OCI-LY7 (cell line): ENCODE results near the gene RAP1A. TPM values are rescaled to one million over a fixed set of nuclear protein-coding genes. Genes with fewer than 3 reads are reported as not detected.

Experiments used
- BruUV-seq: library from RNA; stranded (reverse); fragments of 400-500 nt; replicated peaks from 2 replicates; lab custom pipeline; 2021; lab: Mats Ljungman, UMichigan
- CTCF ChIA-PET: fragments of 300-600 bp; sonication (Branson Sonifier 250); formaldehyde crosslinking; loops from one replicate; lab custom pipeline; 2022; ENCODE audit warnings: antibody characterized with exemption; ENCODE audit not compliant: unreplicated experiment; lab: Charles Lee
- POLR2A ChIA-PET: fragments of 300-600 bp; sonication (Branson Sonifier 250); formaldehyde crosslinking; loops from one replicate; lab custom pipeline; 2022; ENCODE audit warnings: antibody characterized with exemption; lab: Charles Lee
- DNase-seq: peaks from one replicate; pipeline ENCODE4 v3.0.0-alpha.2; 2015; ENCODE audit warnings: low spot score
- H2AFZ ChIP-seq: fragments of 200-600 bp; sonication (generic), shearing (Covaris generic); 2 replicates; pipeline ENCODE4 v1.6.1; 2014; ENCODE audit warnings: mild to moderate bottlenecking, antibody characterized with exemption, low read length, moderate library complexity
- H3K27ac ChIP-seq: fragments of 200-600 bp; sonication (generic); 2 replicates; pipeline ENCODE4 v1.5.1; 2014; ENCODE audit warnings: mixed run types, low read depth, mild to moderate bottlenecking, moderate library complexity, low read length, inconsistent platforms; ENCODE audit not compliant: poor library complexity, severe bottlenecking
- H3K36me3 ChIP-seq: fragments of 200-600 bp; sonication (generic); 2 replicates; pipeline ENCODE4 v1.6.1; 2014; ENCODE audit warnings: mild to moderate bottlenecking, antibody characterized with exemption, low read length, moderate library complexity, mixed read lengths; ENCODE audit not compliant: insufficient read depth
- H3K4me1 ChIP-seq: fragments of 200-600 bp; sonication (generic); 2 replicates; pipeline ENCODE4 v1.5.1; 2014; ENCODE audit warnings: mild to moderate bottlenecking, low read length; ENCODE audit not compliant: insufficient read depth, poor library complexity, severe bottlenecking
- H3K4me2 ChIP-seq: fragments of 200-600 bp; sonication (generic); 2 replicates; pipeline ENCODE4 v1.6.1; 2014; ENCODE audit warnings: mild to moderate bottlenecking, low read length
- H3K4me3 ChIP-seq: fragments of 200-600 bp; sonication (generic); 2 replicates; pipeline ENCODE4 v1.5.1; 2014; ENCODE audit warnings: mild to moderate bottlenecking, low read depth, low read length; ENCODE audit not compliant: poor library complexity, severe bottlenecking
- H3K79me2 ChIP-seq: fragments of 200-600 bp; sonication (generic); 2 replicates; pipeline ENCODE4 v1.6.1; 2016; ENCODE audit warnings: low read depth, mild to moderate bottlenecking, low read length, moderate library complexity, mixed read lengths; ENCODE audit not compliant: insufficient read depth
- H3K9me2 ChIP-seq: fragments of 200-600 bp; sonication (generic); 2 replicates; pipeline ENCODE4 v1.6.1; 2016; ENCODE audit warnings: mild to moderate bottlenecking, low read length, mixed read lengths; ENCODE audit not compliant: insufficient read depth
- H3K9me3 ChIP-seq: fragments of 200-600 bp; sonication (generic); 2 replicates; pipeline ENCODE4 v1.6.1; 2014; ENCODE audit warnings: mild to moderate bottlenecking, mixed run types, low read length, mixed read lengths
- H4K20me1 ChIP-seq: fragments of 200-600 bp; sonication (generic); 2 replicates; pipeline ENCODE4 v1.6.1; 2014; ENCODE audit warnings: mild to moderate bottlenecking, antibody characterized with exemption, low read length, moderate library complexity, mixed read lengths; ENCODE audit not compliant: insufficient read depth
- CTCF ChIP-seq: fragments of 200-600 bp; sonication (generic); conservative IDR thresholded peaks from 2 replicates; pipeline ENCODE4 v1.5.1; 2014; ENCODE audit warnings: mild to moderate bottlenecking, antibody characterized with exemption, low read length, moderate library complexity, mixed read lengths
- EZH2phosphoT487 ChIP-seq: fragments of 200-600 bp; sonication (generic); IDR thresholded peaks from 2 replicates; pipeline ENCODE4 v1.6.1; 2018; ENCODE audit warnings: low read depth, borderline replicate concordance, mild to moderate bottlenecking, mixed run types, antibody characterized with exemption, low read length, moderate library complexity, mixed read lengths
- intact Hi-C: fragments of 100-400 bp; cut with micrococcal nuclease; formaldehyde crosslinking; loops from one replicate; pipeline ENCODE4 v1.10.0; 2022; ENCODE audit not compliant: unreplicated experiment
- total RNA-seq, 2 experiments: library from RNA; depleted of rRNA in 1 of 2; stranded (reverse); fragments of >200 nt in 1 of 2; shearing (Covaris generic) in 1 of 2; gene quantifications; 2 replicates each; pipeline ENCODE4 v1.2.3, GENCODE V29; 2014 to 2022

The RAP1A gene
- total RNA-seq, 2 experiments from 2014 or later, result 10.4 to 86.3 TPM

GRCh38 chr1:111731956-111732355 is 112.4 kb downstream of the RAP1A start:
- Histone ChIP-seq H3K4me2 (no peak overlapping the region), H2AFZ (no peak overlapping the region), H3K4me1 (peaks cover 4% of the 10 kb centered on the region), H3K36me3 (no peaks in the 10 kb centered on the region), H3K27ac (no peak overlapping the region), H4K20me1 (no peaks in the 10 kb centered on the region), H3K4me3 (no peak overlapping the region), H3K79me2 (no peaks in the 10 kb centered on the region), H3K9me3 (no peaks in the 10 kb centered on the region), H3K9me2 (no peaks in the 10 kb centered on the region)
- intact Hi-C loops, result no loop called here
- CTCF ChIA-PET, result no interaction called here
- no peak for DNase-seq
- TF ChIP-seq CTCF (no peak), EZH2phosphoT487 (no peak)
- POLR2A ChIA-PET, result interaction anchor here (0.7 kb wide), 1 partner anchor 25 kb away, joined by 3 read pairs; no protein-coding TSS in a partner anchor
- BruUV-seq, result no TSS peak

GRCh38 chr1:111732718-111733117 is 113.1 kb downstream of the RAP1A start:
- Histone ChIP-seq H2AFZ (no peak overlapping the region), H3K4me1 (peaks cover 12% of the 10 kb centered on the region), H3K36me3 (no peaks in the 10 kb centered on the region), H3K9me3 (no peaks in the 10 kb centered on the region), H4K20me1 (no peaks in the 10 kb centered on the region), H3K4me3 (no peak overlapping the region), H3K79me2 (no peaks in the 10 kb centered on the region), H3K9me2 (no peaks in the 10 kb centered on the region), H3K4me2 (no peak overlapping the region), H3K27ac (no peak overlapping the region)
- ChIA-PET CTCF (no interaction called here), POLR2A (interaction anchor here (0.7 kb wide), 1 partner anchor 24 kb away, joined by 3 read pairs; no protein-coding TSS in a partner anchor)
- TF ChIP-seq EZH2phosphoT487, result no peak
- no peak for TF ChIP-seq CTCF
- BruUV-seq, result no TSS peak
- intact Hi-C loops, result no loop called here
- no peak for DNase-seq

- H3K4me3 ChIP-seq, result no peak overlapping the region
- H3K79me2 ChIP-seq, result no peaks in the 10 kb centered on the region
- no peak for DNase-seq
- H3K4me2 ChIP-seq, result no peak overlapping the region
- peaks cover 19% of the 10 kb centered on the region for H3K4me1 ChIP-seq
- no peaks in the 10 kb centered on the region for H3K9me3 ChIP-seq
- no peaks in the 10 kb centered on the region for H3K9me2 ChIP-seq
- H3K27ac ChIP-seq, result no peak overlapping the region
- no peak for TF ChIP-seq CTCF
- TF ChIP-seq EZH2phosphoT487, result no peak
- H3K36me3 ChIP-seq, result no peaks in the 10 kb centered on the region
- intact Hi-C loops, result no loop called here
- H2AFZ ChIP-seq, result no peak overlapping the region
- ChIA-PET CTCF (no interaction called here), POLR2A (no interaction called here)
- no TSS peak for BruUV-seq
- H4K20me1 ChIP-seq, result no peaks in the 10 kb centered on the region
Measured at GRCh38 chr1:111733183-111733991, 113.8 kb downstream of the RAP1A start.
